Measurements from ENCODE around the gene MAVS.
A peak's percentile ranks its signal among the peaks of the same experiment; 100 is the strongest.
"Not testable (repeated sequence)": the region's sequence is repeated elsewhere in the genome, so short reads cannot be mapped to it uniquely, and the experiment has no call there.

The MAVS gene

DNA sequence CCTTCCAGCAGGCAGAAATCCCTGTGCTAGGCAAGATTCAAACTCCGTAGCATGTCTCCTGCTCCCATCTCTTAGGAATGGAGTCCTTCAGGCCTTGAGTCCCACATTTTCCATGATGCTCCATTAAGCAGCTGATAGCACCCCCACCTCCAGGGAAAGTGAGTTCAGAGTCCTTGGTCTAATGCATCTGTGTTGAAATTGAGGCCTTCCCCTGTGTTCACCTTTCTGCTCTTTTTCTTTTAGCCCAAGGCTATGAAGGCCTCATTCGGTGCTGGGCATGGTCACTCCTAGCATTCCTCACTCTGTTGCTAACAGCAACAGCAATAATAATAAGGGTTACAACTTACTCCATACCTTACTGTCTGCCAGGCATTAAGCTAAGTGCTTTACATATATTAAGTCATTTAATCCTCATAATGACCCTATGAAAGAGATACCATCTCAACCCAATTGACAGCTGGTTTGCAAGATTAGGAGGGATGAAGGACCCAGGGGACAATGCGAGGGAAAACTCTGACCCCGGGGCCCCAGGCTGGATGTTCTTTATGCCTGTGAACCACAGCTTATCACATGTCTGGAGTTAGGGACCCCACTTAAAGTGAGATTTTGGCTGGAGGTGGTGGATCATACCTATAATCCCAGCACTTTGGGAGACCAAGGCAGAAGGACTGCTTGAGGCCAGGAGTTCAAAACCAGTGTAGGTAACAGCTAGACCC, 25.1 kb downstream of the MAVS start:
- no peak overlapping the region for H3K4me3 Mint-ChIP-seq
- H3K27ac Mint-ChIP-seq = no peak overlapping the region
- no peaks in the 10 kb centered on the region for H3K9me3 Mint-ChIP-seq
- H3K4me1 Mint-ChIP-seq (ENCODE audit: low read depth) = peaks cover 38% of the 10 kb centered on the region
- peaks cover 86% of the 10 kb centered on the region for H3K36me3 Mint-ChIP-seq (ENCODE audit: low read depth)
- H3K27me3 Mint-ChIP-seq = no peaks in the 10 kb centered on the region
- intact Hi-C loops (cut with micrococcal nuclease) = no loop called here

DNA sequence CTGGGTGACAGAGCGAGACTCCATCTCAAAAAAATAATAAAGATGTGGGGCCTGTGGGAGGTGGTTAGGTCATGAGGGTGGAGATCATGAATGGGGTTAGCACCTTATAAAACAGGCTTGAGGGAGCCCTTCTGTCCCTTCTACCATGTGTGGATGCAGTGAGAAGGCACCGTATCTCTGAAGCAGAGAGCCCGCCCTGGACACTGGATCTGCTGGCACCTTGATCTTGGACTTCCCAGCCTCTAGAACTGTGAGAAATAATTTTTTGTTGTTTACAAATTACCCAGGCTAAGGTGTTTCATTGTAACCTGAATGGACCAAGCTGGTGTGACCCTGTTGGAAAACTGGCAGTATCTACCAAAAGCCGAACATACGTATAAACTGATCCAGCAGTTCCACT, 26.9 kb downstream of the MAVS start:
- no peaks in the 10 kb centered on the region for H3K9me3 Mint-ChIP-seq
- H3K4me3 Mint-ChIP-seq = no peak overlapping the region
- intact Hi-C loops (cut with micrococcal nuclease) = no loop called here
- no peak overlapping the region for H3K27ac Mint-ChIP-seq
- H3K36me3 Mint-ChIP-seq (ENCODE audit: low read depth) = peaks cover 69% of the 10 kb centered on the region
- H3K4me1 Mint-ChIP-seq (ENCODE audit: low read depth) = peaks cover 43% of the 10 kb centered on the region
- no peaks in the 10 kb centered on the region for H3K27me3 Mint-ChIP-seq

DNA sequence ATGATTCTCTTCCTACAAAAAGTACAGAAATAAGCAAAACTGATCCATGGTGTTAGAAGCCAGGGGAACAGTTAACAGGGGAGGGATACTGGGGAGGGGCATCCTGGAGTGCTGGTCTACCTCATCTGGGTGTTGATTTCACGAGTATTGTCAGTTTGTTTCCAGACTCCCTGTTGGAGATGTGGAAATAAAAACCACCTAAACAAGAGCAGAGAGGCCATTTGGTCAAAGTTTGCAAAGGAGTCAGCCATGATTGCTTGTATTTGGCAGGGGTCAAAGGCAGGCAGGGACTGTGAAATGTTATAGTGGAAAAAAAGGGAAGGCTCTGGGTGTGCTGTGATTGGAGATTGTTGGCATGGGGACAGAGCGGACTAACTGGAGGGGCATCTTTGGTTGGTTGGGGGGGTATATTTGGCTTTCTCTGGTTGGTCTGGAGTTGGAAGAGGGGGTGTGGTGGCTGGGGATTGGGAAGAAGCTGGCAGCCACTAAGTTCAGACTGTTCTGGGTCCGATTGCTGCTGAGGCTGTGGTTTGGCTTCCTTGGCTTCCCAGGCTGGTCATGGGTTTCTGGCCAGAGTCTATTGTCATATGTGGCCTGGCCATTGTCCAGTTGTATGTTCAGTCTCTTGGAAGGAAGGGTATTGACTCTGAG, 27.7 kb downstream of the MAVS start:
- intact Hi-C loops (cut with micrococcal nuclease) = no loop called here
- H3K4me3 Mint-ChIP-seq = no peak overlapping the region
- peak overlapping the region; percentile 38 for H3K27ac Mint-ChIP-seq

DNA sequence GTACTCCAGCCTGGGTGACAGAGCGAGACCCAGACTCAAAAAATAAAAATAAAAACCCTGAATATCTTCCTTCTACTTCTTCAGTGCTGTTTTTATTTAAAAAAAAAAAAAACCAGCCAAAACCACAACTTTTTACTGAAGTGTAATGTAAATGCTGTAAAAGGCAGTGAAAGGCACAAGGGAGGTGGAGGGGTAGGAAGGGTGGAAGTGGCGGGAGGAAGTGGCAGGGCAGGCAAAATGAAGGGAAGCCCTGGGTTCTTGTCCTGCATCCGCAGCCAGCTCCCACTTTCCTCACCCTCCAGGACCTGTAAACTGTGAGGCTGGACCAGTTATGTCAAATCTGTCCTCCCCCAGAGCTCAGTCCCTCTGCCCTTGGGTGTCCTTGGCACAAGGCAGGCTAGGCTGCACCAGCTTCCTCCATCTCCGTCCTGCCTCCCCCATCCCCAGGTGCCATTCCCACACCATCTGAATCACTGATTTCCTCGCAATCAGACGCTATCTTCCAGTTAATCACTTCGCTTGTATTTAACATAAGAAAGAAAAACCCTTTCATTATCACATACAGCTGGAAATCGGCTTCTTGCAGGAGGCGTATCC, 28.8 kb downstream of the MAVS start:
- Mint-ChIP-seq H3K4me3 (no peak overlapping the region), H3K36me3 (ENCODE audit: low read depth) (peaks cover 54% of the 10 kb centered on the region), H3K27me3 (no peaks in the 10 kb centered on the region), H3K27ac (no peak overlapping the region), H3K4me1 (ENCODE audit: low read depth) (peaks cover 47% of the 10 kb centered on the region), H3K9me3 (no peaks in the 10 kb centered on the region)
- intact Hi-C loops (cut with micrococcal nuclease) = no loop called here

More for the DNA sequence above, 27.7 kb downstream of the MAVS start:
- no peaks in the 10 kb centered on the region for H3K27me3 Mint-ChIP-seq
- H3K36me3 Mint-ChIP-seq (ENCODE audit: low read depth) = peaks cover 66% of the 10 kb centered on the region
- no peaks in the 10 kb centered on the region for H3K9me3 Mint-ChIP-seq
- H3K4me1 Mint-ChIP-seq (ENCODE audit: low read depth) = peaks cover 47% of the 10 kb centered on the region

DNA sequence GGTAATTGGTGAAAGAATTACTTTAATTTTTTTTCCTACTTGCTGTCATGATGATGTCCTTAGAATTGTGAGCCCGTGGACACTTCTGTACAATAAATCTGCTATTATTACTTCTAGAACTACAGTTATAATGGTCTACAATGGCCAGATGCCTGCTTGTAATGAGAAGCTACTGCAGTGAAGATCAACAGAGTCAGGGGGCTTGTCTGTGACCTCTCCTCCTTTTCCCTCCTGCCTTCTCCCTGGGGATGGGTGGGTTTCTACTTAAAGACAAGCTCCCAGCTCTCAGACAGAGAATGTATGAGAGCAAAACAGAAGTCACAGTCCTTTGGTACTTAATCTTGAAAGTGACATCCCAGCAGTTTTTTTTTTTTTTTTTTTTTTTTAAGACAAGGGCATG, 29.4 kb downstream of the MAVS start:
- H3K4me1 Mint-ChIP-seq (ENCODE audit: low read depth) = peaks cover 47% of the 10 kb centered on the region
- no peak overlapping the region for H3K27ac Mint-ChIP-seq
- H3K36me3 Mint-ChIP-seq (ENCODE audit: low read depth) = peaks cover 49% of the 10 kb centered on the region
- intact Hi-C loops (cut with micrococcal nuclease) = no loop called here
- no peaks in the 10 kb centered on the region for H3K9me3 Mint-ChIP-seq
- H3K27me3 Mint-ChIP-seq = no peaks in the 10 kb centered on the region
- H3K4me3 Mint-ChIP-seq = no peak overlapping the region

DNA sequence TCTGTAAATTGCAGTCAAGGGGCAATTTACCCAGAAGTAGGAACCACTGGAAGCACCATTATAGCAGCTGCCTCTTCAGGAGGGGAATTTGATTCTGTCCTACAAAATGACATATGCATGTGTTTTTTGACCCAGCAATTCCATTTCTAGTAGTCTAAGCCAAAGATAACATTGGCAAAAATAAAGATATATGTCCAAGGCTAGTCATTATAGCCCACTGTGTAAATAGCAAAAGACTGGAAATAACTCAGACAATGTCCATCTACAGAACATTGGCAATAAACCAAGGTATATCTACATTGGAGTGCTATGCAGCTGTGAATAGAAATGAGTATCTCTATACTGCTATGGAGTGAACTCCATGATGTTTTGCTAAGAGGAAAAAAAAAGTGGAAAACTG, 30.0 kb downstream of the MAVS start:
- Mint-ChIP-seq H3K36me3 (ENCODE audit: low read depth) (peaks cover 44% of the 10 kb centered on the region), H3K27ac (no peak overlapping the region), H3K4me3 (no peak overlapping the region), H3K4me1 (ENCODE audit: low read depth) (peaks cover 47% of the 10 kb centered on the region), H3K9me3 (no peaks in the 10 kb centered on the region), H3K27me3 (no peaks in the 10 kb centered on the region)
- intact Hi-C loops (cut with micrococcal nuclease) = no loop called here

DNA sequence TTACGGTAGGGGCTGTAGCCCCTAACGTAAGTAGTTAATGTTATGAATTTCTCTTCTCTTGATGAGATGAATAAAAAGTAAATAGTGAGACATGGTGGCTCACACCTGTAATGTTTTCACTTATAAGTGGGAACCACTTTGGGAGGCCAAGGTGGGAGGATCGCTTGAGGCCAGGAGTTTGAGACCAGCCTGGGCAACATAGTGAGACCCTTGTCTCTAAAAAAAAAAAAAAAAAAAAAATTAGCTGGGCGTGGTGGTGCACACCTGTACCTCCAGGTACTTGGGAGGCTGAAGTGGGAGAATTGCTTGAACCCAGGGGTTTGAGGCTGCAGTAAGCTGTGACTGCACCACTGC, 32.3 kb downstream of the MAVS start:
- intact Hi-C loops (cut with micrococcal nuclease); H3K27me3 Mint-ChIP-seq; H3K9me3 Mint-ChIP-seq; H3K4me3 Mint-ChIP-seq: not testable (repeated sequence)
- H3K27ac Mint-ChIP-seq = peak overlapping the region; percentile 74
- peaks cover 35% of the 10 kb centered on the region for H3K4me1 Mint-ChIP-seq (ENCODE audit: low read depth)
- H3K36me3 Mint-ChIP-seq (ENCODE audit: low read depth) = peaks cover 35% of the 10 kb centered on the region

DNA sequence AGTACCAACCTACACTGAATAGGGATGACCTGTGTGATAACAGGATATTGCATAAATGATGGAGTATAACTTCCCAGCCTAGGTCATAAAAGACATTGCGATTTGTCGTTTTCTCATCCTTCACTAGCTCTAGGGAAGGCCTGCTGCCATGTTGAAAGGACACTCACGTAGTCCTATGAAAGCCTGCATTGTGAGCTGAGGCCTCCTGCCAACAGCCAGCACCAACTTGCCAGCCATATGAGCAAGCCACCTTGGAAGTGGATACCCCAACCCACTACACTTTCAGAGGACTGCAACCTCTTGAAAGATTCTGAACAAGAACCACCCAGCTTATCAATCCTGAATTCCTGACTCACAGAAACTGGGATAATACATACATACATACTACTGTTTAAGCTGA, 39.1 kb downstream of the MAVS start:
- Mint-ChIP-seq H3K27me3 (no peaks in the 10 kb centered on the region), H3K9me3 (no peaks in the 10 kb centered on the region), H3K36me3 (ENCODE audit: low read depth) (peaks cover 61% of the 10 kb centered on the region), H3K4me1 (ENCODE audit: low read depth) (peaks cover 12% of the 10 kb centered on the region), H3K27ac (no peak overlapping the region), H3K4me3 (no peak overlapping the region)
- intact Hi-C loops (cut with micrococcal nuclease) = no loop called here

DNA sequence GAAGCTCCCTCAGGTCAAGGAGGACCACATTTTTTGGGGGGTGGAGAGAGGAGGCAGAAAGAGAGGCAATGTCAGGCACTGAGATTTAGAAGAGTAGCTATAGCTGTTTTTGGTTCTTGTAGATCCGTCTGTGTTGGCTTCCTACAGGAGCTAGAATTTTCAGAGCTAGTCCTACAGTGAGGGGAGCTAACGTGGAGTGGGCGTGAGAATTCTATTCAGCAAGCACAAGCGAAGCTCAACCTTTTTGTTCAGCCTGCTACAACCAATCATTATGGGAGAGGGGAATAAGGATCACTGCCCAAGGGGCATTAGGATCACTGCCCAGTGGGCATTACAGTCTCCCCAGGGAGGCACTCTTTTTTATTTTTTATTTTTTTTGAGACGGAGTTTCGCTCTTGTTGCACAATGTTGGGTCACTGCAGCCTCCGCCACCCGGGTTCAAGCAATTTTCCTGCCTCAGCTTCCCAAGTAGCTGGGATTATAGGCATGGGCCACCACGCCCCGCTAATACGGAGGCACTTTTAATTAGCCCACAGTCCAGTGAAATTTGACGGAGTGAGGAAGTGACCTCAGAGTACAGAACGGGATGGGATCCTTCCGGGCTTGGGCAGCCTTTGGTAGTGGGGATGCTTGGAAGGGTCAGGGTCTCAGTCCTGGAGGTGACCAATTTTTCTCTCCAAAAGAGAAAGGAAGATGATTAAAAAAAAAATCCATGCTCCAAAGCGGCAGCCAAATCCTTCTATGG, 41.4 kb downstream of the MAVS start:
- intact Hi-C loops (cut with micrococcal nuclease) = loop anchor here (2.0 kb wide), 1 partner anchor 15 kb away; no protein-coding TSS in a partner anchor
- Mint-ChIP-seq H3K4me3 (peak overlapping the region; percentile 94), H3K27ac (peak overlapping the region; percentile 93), H3K4me1 (ENCODE audit: low read depth) (peaks cover 23% of the 10 kb centered on the region), H3K9me3 (no peaks in the 10 kb centered on the region), H3K27me3 (no peaks in the 10 kb centered on the region), H3K36me3 (ENCODE audit: low read depth) (peaks cover 68% of the 10 kb centered on the region)

DNA sequence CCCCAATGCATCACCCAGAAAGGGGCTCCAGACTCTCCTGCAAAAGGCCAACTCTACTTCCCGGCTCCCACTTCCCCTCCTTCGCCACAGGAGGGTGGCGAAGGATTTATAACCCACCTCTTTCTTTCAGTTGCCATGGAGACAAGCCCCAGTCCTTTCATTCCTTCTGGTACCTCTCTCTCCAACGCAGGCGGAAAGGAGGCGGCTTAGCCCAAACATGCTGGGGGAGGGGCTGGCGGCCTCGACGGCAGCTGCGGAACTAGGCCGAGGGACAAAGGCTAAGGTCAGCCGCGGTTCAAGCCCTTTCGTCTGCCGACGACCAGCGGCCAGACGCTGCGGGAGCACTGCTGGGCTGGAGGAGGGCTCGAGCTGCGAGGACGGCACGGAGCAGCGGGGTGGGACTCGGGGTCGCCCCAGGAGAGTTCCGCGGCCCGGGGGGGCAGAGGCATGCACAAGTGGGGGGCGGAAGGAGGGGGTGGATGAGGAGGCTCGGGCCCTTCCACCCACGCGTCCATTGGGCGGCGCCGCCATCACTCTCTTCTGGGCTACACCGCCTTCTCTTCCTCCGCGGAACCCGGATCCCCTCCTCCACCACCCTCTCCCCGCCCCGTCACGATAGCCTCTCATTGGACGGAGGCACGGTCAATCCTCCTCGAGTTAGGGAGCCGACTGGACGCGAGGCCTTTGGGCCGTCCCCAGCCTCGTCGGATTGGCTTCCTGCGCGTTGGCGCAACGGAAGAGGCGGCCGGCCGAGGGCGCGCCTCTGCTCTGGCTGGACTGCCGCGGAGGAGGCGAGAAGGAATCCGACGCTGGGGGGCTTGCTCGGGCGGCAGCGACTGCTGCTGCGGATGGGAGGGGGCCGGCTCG, 42.2 kb downstream of the MAVS start, which contains the start of gene PANK2:
Gene PANK2 (plus strand): TSS at position 766 of the 867 bp plus-strand sequence.
- Mint-ChIP-seq H3K9me3 (no peaks in the 10 kb centered on the region), H3K27ac (peak within 1 kb of the TSS; percentile 93), H3K4me3 (peak within 1 kb of the TSS; percentile 96), H3K27me3 (no peaks in the 10 kb centered on the region), H3K36me3 (ENCODE audit: low read depth) (peaks cover 76% of the 10 kb centered on the region), H3K4me1 (ENCODE audit: low read depth) (peaks cover 31% of the 10 kb centered on the region)
- intact Hi-C loops (cut with micrococcal nuclease) = loop anchor here (2.0 kb wide), 1 partner anchor 14 kb away; no protein-coding TSS in a partner anchor

DNA sequence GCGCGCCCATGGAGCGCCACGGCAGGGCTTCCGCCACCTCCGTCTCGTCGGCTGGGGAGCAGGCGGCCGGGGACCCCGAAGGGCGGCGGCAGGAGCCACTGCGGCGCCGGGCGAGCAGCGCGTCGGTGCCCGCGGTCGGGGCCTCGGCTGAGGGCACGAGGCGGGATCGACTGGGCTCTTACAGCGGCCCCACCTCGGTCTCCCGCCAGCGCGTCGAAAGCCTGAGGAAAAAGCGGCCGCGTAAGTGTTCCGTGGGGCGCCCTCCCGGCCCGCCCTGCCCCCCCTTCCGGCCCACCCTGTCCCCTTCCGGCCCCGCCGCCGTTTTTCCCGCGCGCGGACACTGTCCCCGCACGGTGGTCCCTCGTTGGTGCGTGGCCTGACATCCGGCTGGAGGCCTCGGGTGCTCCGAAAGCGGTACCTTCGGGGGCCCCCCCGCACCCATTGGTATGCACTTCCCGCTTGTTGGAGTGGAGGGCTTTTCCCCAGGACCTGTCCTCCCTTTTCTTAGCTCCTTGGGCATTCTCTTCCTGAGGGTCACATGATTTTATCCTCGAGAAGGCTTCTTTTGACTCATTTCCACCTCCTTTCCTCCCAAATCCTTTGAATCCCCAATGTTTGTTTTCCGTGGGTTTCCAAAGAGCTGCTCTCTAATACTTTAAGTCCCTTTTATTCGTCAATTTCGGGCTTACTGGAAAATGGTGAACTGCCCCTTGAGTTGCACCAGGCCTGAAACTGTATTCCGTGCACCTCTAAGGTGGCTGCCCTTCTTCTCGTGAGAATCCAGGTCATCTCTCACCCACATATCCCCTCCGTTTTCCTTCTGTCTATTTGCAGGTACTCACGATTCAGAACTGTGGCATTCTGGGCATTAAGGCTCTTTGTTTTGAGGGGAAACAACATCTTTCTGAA, 43.1 kb downstream of the MAVS start:
- peak overlapping the region; percentile 93 for H3K27ac Mint-ChIP-seq
- H3K36me3 Mint-ChIP-seq (ENCODE audit: low read depth) = peaks cover 80% of the 10 kb centered on the region
- H3K27me3 Mint-ChIP-seq = no peaks in the 10 kb centered on the region
- peaks cover 34% of the 10 kb centered on the region for H3K4me1 Mint-ChIP-seq (ENCODE audit: low read depth)
- peak overlapping the region; percentile 96 for H3K4me3 Mint-ChIP-seq
- intact Hi-C loops (cut with micrococcal nuclease) = loop anchor here (2.0 to 5.0 kb wide), 2 partner anchors 13 to 38 kb away; no protein-coding TSS in a partner anchor
- H3K9me3 Mint-ChIP-seq = no peaks in the 10 kb centered on the region

DNA sequence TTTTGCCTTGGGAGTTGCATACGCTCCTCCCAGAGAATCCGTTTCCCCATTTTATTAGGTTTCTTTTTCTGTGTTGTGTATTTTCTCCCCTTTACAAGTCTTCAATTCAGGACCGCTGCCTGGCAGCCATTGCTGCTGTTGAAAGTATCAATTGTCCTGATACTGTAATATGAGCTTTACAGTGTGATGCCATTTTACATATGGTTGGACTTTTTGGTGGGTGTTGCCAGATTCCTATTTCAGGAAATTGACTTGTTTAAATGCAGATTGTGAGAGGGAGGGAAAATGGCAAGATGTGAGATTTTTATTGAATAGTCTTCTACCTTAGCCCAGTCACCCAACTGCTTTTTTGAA, 43.7 kb downstream of the MAVS start:
- Mint-ChIP-seq H3K36me3 (ENCODE audit: low read depth) (peaks cover 79% of the 10 kb centered on the region), H3K9me3 (no peaks in the 10 kb centered on the region), H3K27ac (peak overlapping the region; percentile 93)

More for the DNA sequence above, 43.7 kb downstream of the MAVS start:
- H3K4me3 Mint-ChIP-seq = peak overlapping the region; percentile 96
- intact Hi-C loops (cut with micrococcal nuclease) = loop anchor here (5.0 kb wide), 1 partner anchor 37 kb away; no protein-coding TSS in a partner anchor
- no peaks in the 10 kb centered on the region for H3K27me3 Mint-ChIP-seq
- peaks cover 38% of the 10 kb centered on the region for H3K4me1 Mint-ChIP-seq (ENCODE audit: low read depth)
